ENCODE data around the gene PTGIR.

Gene PTGIR, protein sequence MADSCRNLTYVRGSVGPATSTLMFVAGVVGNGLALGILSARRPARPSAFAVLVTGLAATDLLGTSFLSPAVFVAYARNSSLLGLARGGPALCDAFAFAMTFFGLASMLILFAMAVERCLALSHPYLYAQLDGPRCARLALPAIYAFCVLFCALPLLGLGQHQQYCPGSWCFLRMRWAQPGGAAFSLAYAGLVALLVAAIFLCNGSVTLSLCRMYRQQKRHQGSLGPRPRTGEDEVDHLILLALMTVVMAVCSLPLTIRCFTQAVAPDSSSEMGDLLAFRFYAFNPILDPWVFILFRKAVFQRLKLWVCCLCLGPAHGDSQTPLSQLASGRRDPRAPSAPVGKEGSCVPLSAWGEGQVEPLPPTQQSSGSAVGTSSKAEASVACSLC

GRCh38 chr19:46624958-46625661, at the start of gene PTGIR:
Gene PTGIR, minus strand, starts transcription at chr19:46625089. Its CDS starts 864 bp downstream, at chr19:46624225.
- no peak for DNase-seq (ENCODE audit: low read depth in 3 of 3)

- no peak for DNase-seq (ENCODE audit: low read depth in 3 of 3)
Observed at GRCh38 chr19:46670813-46671212, 45.9 kb upstream of the PTGIR start.

- no peak for DNase-seq (ENCODE audit: low read depth in 3 of 3)
Observed at GRCh38 chr19:46668662-46669061, 43.8 kb upstream of the PTGIR start.

DNA sequence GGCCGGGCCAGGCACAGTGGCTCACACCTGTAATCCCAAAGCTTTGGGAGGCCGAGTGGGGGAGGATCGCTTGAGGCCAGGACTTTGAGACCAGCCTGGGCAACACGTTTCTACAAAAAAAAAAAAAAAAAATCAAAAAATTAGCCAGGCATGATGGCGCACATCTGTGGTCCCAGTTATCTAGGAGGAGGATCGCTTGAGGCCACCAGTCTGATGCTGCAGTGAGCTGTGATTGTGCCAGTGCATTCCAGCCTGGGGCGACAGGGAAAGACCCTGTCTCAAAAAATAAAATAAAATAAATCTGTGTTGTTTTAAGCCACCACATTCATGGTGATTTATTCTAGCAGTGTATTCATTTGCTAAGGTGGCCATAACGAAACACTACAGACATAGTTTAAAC, 40.2 kb upstream of the PTGIR start:
- no peak for DNase-seq (ENCODE audit: low read depth in 3 of 3)

DNA sequence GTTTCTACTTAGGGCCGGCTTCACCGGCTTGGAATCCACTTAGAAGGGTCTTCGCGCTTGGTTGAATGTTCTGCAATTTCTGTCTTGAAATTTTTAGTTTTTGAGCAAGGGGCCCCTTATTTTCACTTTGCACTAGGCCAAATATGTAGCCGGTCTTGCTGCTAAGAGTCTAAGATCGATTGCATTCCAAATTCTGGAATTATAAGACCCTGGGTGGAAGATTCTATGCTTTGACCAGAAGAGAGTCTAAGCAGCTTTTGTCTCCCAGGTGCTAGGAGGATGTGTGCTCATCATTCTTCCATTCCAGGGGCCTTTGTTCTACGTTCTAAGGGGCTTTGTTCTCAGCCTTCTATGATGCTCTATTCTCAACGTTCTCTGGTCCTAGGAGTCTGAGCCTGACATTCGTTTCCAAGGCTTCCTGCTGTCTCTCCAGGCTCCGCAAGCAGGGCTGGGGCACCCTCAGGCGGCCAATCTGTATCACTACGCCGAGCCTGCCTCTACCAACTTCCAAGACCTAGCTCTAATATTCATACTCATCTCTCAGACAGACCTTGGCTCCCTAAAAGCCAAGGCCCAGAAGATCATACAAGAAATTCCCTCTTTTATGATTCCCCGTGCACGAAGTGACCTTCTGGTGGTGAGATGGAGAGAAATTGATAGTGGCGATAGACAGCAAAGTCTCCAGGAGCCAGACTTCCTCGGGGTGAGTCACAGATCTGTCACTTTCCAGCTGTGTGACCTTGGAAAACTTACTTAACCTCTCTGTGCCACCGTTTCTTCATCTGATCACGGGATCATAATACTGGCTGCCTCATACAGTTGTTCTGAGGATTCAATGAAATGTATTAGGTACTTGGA, 37.1 kb upstream of the PTGIR start:
- peak; percentile 57 to 70 (median 63) for DNase-seq (ENCODE audit: low read depth in 3 of 3)

DNA sequence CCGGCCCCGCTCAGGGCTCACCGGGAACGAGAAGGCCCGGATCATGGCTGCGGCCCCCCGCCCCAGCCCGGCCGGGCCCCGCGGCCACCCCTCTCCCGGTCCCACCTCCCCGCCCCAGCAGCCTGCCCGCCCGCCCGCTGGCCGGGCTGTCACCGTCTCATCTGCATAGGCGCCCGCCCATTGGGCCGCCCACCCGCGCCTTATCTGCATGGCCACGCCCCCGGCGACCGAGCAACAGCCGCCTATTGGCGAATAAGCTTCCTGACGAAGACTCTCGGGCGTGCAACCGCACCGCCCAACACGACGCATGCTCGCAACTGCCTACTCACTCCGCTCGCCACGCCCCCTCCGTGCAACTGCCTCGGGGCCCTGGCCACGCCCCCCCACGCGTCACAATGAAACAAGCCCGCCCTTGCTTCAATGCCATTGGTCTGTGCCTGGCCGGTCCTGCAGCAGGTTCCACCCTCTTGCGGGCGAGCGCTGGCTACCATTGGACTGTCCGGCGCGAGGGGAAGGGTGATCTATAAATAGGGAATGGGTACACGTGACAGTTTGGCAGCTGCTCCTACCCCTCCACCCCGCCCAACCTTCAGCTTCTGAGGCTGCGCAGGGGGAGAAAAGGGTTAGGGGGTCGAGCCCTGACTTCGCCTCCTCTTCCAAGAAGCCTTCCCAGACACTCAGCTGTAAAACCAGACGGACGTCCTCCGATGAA, 36.3 kb upstream of the PTGIR start, which contains the start of gene DACT3:
Gene DACT3 (minus strand): TSS at position 163 of the 712 bp plus-strand sequence. CDS start 118 bp downstream, at position 45.
- peak; percentile 100 for DNase-seq (ENCODE audit: low read depth in 3 of 3)

GRCh38 chr19:46660551-46661019, 35.7 kb upstream of the PTGIR start:
- no peak for DNase-seq (ENCODE audit: low read depth in 3 of 3)

DNA sequence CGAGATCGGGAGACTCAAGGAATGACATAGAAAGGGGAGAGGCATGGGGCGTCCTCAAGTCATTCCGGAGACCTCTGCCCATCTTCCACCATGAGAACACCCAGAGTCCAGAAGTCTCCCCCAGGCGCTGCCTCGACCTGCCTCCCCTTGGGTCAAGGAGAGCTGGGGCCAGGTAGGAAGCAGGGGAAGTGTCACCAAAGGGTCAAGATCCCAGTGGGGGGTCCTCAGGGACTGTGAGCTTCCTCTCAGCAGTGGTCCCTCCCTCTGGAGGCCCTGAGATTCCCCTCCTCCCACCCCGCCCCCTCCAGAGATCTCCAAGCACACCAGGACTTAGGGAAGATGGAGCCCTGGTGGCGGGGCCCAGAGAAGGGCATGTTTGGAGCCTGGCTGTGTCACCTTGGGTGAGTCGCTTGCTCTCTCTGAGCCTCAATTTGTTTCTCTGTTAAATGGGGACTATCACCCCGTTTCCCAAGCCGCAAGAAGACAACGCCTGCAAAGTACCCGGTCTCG, 35.2 kb upstream of the PTGIR start:
- no peak for DNase-seq (ENCODE audit: low read depth in 3 of 3)

- no peak for DNase-seq (ENCODE audit: low read depth in 3 of 3)
Observed at GRCh38 chr19:46659151-46660007, 34.5 kb upstream of the PTGIR start.

DNA sequence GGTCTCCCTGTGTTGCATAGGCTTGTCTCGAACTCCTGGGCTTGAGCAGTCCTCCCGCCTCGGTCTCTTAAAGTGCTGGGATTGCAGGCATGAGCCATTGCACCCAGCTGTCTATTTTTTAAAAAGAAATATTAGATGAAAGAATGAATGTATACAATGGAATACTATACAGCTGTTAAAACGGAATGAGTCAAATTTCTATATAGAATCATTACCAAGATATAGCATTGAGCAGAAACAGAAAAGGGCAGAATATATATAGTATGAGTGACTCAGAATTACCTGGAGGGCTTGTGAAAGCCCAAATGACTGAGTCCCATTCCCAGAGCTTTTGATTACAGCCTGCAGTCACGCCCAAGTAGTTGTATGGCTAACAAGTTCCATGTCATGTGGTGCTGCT, 31.7 kb upstream of the PTGIR start:
- no peak for DNase-seq (ENCODE audit: low read depth in 3 of 3)

DNA sequence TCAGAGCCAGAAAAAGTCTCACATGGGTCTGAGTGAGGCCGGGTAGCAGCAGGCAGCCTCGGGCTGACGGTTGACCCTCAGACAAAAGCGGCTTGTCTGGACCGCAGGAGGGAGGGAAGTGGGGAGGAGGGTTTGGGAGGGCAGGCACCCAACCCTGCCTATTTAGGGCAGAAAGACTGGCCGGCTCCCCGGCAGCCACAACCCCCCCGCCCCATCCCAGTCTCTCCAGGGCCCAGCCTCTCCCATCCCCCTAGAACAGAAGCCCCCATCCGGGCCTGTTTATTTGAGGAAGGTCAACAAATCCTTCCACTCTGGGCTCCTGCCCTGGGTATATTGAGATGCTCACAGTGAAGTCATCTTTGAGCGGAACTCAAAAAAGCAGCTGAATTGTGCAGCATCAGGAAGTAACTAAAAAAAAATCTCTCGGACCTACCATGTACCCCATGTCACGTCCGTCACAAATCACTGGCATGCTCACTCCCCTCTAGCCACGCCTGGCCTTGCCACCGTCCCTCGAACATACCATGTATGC, 29.8 kb upstream of the PTGIR start:
- DNase-seq (ENCODE audit: low read depth in 3 of 3): no peak

DNA sequence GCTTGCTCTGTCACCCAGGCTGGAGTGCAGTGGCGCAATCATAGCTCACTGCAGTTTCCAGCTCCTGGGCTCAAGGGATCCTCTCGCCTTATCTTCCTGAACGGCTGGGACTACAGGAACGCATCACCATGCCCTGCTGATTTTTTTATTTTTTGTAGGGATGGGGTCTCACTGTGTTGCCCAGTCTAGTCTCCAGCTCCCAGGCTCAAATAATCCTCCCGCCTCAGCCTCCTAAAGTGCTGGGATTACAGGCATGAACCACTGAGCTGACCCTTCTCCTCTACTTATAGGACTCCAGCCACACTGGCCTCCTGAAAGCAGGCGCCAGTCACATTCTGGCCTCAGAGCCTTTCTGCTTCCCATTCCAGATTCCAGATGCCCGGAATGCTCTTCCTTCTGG, 25.6 kb upstream of the PTGIR start:
- no peak for DNase-seq (ENCODE audit: low read depth in 3 of 3)

- DNase-seq (ENCODE audit: low read depth in 3 of 3): no peak
Observed at GRCh38 chr19:46648961-46649960, 24.4 kb upstream of the PTGIR start.

DNA sequence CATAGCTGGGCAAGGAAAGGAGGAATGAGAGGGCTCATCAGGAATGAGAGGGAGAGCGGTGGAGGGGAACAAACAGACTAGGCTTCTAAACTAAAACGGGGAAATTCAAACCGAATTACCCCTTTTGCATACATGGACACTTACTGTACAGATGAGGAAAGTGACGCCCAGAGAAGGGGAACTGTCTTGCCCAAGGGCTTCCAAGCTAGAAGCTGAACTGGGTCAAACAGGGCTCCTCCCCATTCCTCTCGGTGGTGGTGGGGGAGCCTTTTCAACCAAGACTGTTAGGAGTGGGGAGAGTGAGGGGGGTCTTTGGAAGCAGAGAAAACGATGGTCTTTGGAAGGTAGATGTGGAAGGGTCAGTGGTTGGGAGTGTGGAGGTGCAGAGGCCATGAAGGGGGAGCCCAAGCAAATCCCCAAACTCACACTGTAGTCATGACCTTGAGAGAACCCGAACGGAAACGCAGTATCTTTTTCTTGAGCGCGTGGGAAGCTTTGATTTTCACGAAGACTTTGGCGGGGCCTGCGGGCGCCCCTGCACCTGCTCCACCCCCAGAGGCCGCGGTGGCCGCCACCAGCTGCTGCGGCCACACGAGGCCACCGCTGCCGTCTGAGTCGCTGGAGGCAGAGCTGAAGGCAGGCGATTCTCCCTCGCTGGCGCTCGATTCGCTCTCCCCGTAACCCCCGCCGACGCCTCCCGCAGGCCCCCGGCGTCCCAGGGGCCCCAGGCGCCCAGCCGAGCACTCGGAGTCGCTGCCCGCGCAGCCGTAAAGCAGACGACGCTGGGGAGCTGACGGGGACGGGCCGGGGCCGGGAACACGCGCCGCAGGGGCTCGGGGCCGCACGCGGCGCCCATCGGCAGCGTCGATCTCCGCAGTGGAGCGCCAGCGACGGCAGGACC, 23.4 kb upstream of the PTGIR start:
- DNase-seq (ENCODE audit: low read depth in 3 of 3): no peak

DNA sequence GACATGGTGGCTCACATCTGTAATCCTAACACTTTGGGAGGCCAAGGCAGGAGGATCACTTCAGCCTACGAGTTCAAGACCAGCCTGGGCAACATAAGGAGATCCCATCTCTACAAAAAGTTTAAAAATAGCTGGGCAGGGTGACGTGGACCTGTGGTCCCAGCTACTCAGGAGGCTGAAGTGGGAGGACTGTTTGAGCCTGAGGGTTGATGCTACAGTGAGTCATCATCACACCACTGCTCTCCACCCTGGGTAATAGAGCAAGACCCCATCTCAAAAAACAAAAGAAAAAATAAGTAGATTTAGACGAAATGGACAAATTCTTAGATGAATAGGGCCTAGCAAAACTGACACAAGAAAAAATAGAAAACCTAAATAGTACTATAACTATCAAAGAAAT, 21.5 kb upstream of the PTGIR start:
- no peak for DNase-seq (ENCODE audit: low read depth in 3 of 3)

- no peak for DNase-seq (ENCODE audit: low read depth in 3 of 3)
Observed at GRCh38 chr19:46644720-46645119, 19.8 kb upstream of the PTGIR start.

DNA sequence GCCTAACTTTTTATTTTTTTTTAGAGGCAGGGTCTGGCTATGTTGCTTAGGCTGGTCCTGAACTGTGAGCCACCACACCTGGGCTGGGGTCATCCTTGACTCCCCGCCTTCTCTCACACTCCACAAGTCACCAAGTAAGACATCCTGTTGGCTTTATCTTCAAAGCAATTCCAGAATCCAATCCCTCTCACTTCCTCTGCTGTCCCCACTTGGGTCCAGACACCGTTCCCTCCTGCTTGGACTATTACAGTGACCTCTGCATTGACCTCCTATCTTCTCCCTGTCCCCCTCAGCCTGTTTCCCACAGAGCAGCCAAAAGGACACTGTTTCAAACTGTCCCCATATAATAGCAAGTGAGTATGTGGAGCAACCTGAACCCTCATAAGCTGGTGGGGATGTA, 15.8 kb upstream of the PTGIR start:
- DNase-seq (ENCODE audit: low read depth in 3 of 3): no peak
